OCI-LY3 (cell line): ENCODE results near the gene IQCM.

Experiments used
- EZH2phosphoT487 ChIP-seq: fragments of 200-600 bp; shearing (Covaris generic); IDR thresholded peaks from 2 replicates; pipeline ENCODE4 v1.6.1; 2018; ENCODE audit warnings: antibody characterized with exemption, mixed run types, low read depth
- TF ChIP-seq, protein P1 (sequence below): fragments of 200-600, 300-600 bp; sonication (generic); IDR thresholded peaks from 2 replicates; pipeline ENCODE4 v1.5.1; 2014; ENCODE audit warnings: antibody characterized with exemption, low read length, low read depth

GRCh38 chr4:149699642-149700041 lies 116.0 kb downstream of the IQCM start:
- TF ChIP-seq, protein P1, sequence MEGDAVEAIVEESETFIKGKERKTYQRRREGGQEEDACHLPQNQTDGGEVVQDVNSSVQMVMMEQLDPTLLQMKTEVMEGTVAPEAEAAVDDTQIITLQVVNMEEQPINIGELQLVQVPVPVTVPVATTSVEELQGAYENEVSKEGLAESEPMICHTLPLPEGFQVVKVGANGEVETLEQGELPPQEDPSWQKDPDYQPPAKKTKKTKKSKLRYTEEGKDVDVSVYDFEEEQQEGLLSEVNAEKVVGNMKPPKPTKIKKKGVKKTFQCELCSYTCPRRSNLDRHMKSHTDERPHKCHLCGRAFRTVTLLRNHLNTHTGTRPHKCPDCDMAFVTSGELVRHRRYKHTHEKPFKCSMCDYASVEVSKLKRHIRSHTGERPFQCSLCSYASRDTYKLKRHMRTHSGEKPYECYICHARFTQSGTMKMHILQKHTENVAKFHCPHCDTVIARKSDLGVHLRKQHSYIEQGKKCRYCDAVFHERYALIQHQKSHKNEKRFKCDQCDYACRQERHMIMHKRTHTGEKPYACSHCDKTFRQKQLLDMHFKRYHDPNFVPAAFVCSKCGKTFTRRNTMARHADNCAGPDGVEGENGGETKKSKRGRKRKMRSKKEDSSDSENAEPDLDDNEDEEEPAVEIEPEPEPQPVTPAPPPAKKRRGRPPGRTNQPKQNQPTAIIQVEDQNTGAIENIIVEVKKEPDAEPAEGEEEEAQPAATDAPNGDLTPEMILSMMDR: no peak
- TF ChIP-seq EZH2phosphoT487: no peak
